Chondrocyte (in vitro differentiated cells): ENCODE measurements around the gene MAPK8. TPM values are rescaled to one million over a fixed set of nuclear protein-coding genes. Genes with fewer than 3 reads are reported as not detected.

Source experiments
- DNase-seq: peaks from one replicate; pipeline ENCODE4 v3.0.0; 2021; ENCODE audit warnings: mixed read lengths, low spot score
- H3K27ac Mint-ChIP-seq: one replicate; pipeline ENCODE4 v1.8.0; 2021; ENCODE audit warnings: mild to moderate bottlenecking, moderate library complexity, mixed read lengths; ENCODE audit not compliant: unreplicated experiment
- H3K27me3 Mint-ChIP-seq: 2 replicates; pipeline ENCODE4 v1.8.0; 2021; ENCODE audit warnings: low read depth, mixed read lengths
- H3K36me3 Mint-ChIP-seq: 2 replicates; pipeline ENCODE4 v1.8.0; 2021; ENCODE audit warnings: low read depth, mixed read lengths
- H3K4me1 Mint-ChIP-seq: 2 replicates; pipeline ENCODE4 v1.8.0; 2021; ENCODE audit warnings: low read depth, mild to moderate bottlenecking, mixed read lengths
- H3K4me3 Mint-ChIP-seq: one replicate; pipeline ENCODE4 v1.8.0; 2021; ENCODE audit warnings: mild to moderate bottlenecking, moderate library complexity, mixed read lengths; ENCODE audit not compliant: unreplicated experiment
- H3K9me3 Mint-ChIP-seq: 2 replicates; pipeline ENCODE4 v1.8.0; 2021; ENCODE audit warnings: low read depth, mixed read lengths
- total RNA-seq: library from RNA; stranded (reverse); gene quantifications from 3 replicates; pipeline ENCODE4 v1.2.1, GENCODE V29; 2021
- TF ChIP-seq, protein P1 (sequence below): fragments of 200-600 bp; sonication (generic); IDR thresholded peaks from 2 replicates; pipeline ENCODE4 v1.5.0; 2021; ENCODE audit warnings: antibody characterized with exemption, mild to moderate bottlenecking, moderate library complexity

MAPK8 gene
- total RNA-seq, 1 donor from 2014 or later: 43.4 TPM

GRCh38 chr10:48467669-48468068 lies 161.2 kb downstream of the MAPK8 start:
- Mint-ChIP-seq H3K27me3 (no peaks in the 10 kb centered on the region), H3K36me3 (no peaks in the 10 kb centered on the region), H3K4me1 (peaks cover 8% of the 10 kb centered on the region), H3K4me3 (no peak overlapping the region), H3K27ac (no peak overlapping the region), H3K9me3 (no peaks in the 10 kb centered on the region)
- TF ChIP-seq, protein P1, sequence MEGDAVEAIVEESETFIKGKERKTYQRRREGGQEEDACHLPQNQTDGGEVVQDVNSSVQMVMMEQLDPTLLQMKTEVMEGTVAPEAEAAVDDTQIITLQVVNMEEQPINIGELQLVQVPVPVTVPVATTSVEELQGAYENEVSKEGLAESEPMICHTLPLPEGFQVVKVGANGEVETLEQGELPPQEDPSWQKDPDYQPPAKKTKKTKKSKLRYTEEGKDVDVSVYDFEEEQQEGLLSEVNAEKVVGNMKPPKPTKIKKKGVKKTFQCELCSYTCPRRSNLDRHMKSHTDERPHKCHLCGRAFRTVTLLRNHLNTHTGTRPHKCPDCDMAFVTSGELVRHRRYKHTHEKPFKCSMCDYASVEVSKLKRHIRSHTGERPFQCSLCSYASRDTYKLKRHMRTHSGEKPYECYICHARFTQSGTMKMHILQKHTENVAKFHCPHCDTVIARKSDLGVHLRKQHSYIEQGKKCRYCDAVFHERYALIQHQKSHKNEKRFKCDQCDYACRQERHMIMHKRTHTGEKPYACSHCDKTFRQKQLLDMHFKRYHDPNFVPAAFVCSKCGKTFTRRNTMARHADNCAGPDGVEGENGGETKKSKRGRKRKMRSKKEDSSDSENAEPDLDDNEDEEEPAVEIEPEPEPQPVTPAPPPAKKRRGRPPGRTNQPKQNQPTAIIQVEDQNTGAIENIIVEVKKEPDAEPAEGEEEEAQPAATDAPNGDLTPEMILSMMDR: no peak
- no peak for DNase-seq

- H3K27ac Mint-ChIP-seq: no peak overlapping the region
These were observed 161.8 kb downstream of the MAPK8 start for GRCh38 chr10:48468130-48468790.

GRCh38 chr10:48468866-48469511 lies 162.5 kb downstream of the MAPK8 start:
- Mint-ChIP-seq H3K4me1 (peaks cover 2% of the 10 kb centered on the region), H3K9me3 (no peaks in the 10 kb centered on the region), H3K27ac (no peak overlapping the region), H3K4me3 (no peak overlapping the region), H3K27me3 (no peaks in the 10 kb centered on the region), H3K36me3 (no peaks in the 10 kb centered on the region)
- TF ChIP-seq, protein P1: no peak
- no peak for DNase-seq

More at GRCh38 chr10:48468130-48468790, 161.8 kb downstream of the MAPK8 start:
- TF ChIP-seq, protein P1: no peak
- no peak overlapping the region for H3K4me3 Mint-ChIP-seq
- DNase-seq: no peak
- no peaks in the 10 kb centered on the region for H3K9me3 Mint-ChIP-seq
- no peaks in the 10 kb centered on the region for H3K27me3 Mint-ChIP-seq
- no peaks in the 10 kb centered on the region for H3K36me3 Mint-ChIP-seq
- H3K4me1 Mint-ChIP-seq: peaks cover 8% of the 10 kb centered on the region

GRCh38 chr10:48469516-48470020 lies 163.1 kb downstream of the MAPK8 start:
- DNase-seq: no peak
- Mint-ChIP-seq H3K36me3 (no peaks in the 10 kb centered on the region), H3K27me3 (no peaks in the 10 kb centered on the region), H3K9me3 (no peaks in the 10 kb centered on the region), H3K4me1 (no peaks in the 10 kb centered on the region), H3K4me3 (no peak overlapping the region), H3K27ac (no peak overlapping the region)
- TF ChIP-seq, protein P1: no peak

- DNase-seq: no peak
- H3K36me3 Mint-ChIP-seq: no peaks in the 10 kb centered on the region
- no peaks in the 10 kb centered on the region for H3K27me3 Mint-ChIP-seq
- no peaks in the 10 kb centered on the region for H3K9me3 Mint-ChIP-seq
- no peaks in the 10 kb centered on the region for H3K4me1 Mint-ChIP-seq
- no peak overlapping the region for H3K4me3 Mint-ChIP-seq
- TF ChIP-seq, protein P1: no peak
- H3K27ac Mint-ChIP-seq: no peak overlapping the region
These were observed 163.8 kb downstream of the MAPK8 start for GRCh38 chr10:48470115-48470892.
